Stomach (tissue), 9 donors: ENCODE results near the gene PCDHGA2. TPM values are rescaled to one million over a fixed set of nuclear protein-coding genes. Genes with fewer than 3 reads are reported as not detected.

Source experiments
- DNase-seq, 2 donors: peaks; one replicate each; pipeline versions ENCODE4 v3.0.0 to v3.0.0-alpha.2; 2013 to 2019
- H3K27ac ChIP-seq, 5 donors: fragments of 200-600 bp in 4 of 5; sonication (generic) in 4 of 5; one replicate each; pipeline ENCODE4 v1.5.1; 2013 to 2019; ENCODE audit warnings: mild to moderate bottlenecking in 1 of 5, moderate library complexity in 1 of 5
- H3K27me3 ChIP-seq, 3 donors: fragments of 200-600 bp; sonication (generic); one replicate each; pipeline ENCODE4 v1.5.1; 2017 to 2019; ENCODE audit warnings: mixed run types in 1 of 3
- H3K36me3 ChIP-seq, 4 donors: fragments of 200-600 bp; sonication (generic); 1 replicate in 3 of 4; 2 replicates in 1 of 4; pipeline ENCODE4 v1.5.1; 2016 to 2019
- H3K4me1 ChIP-seq, 4 donors: fragments of 200-600 bp; sonication (generic); one replicate each; pipeline ENCODE4 v1.5.1; 2016 to 2019
- H3K4me3 ChIP-seq, 4 donors: fragments of 200-600 bp; sonication (generic) in 3 of 4; one replicate each; pipeline ENCODE4 v1.5.1; 2016 to 2019; ENCODE audit warnings: mild to moderate bottlenecking in 1 of 4
- H3K9me3 ChIP-seq, 4 donors: fragments of 200-600 bp; sonication (generic); one replicate each; pipeline ENCODE4 v1.5.1; 2016 to 2019
- CTCF ChIP-seq, 7 experiments: fragments of 450-650 bp in 4 of 7; fragments of 200-600 bp in 3 of 7; sonication (generic) in 3 of 7; IDR thresholded peaks; one replicate each; pipeline ENCODE4 v1.5.1; 2016 to 2019; ENCODE audit warnings: antibody characterized with exemption in 7 of 7, control low read depth in 2 of 7, mild to moderate bottlenecking in 1 of 7
- EP300 ChIP-seq: sonication (generic); formaldehyde crosslinking; IDR thresholded peaks from one replicate; pipeline ENCODE4 v1.6.1; 2017; ENCODE audit warnings: antibody characterized with exemption
- POLR2A ChIP-seq, 4 donors: fragments of 450-650 bp; IDR thresholded peaks; one replicate each; pipeline ENCODE4 v1.6.1; 2016; ENCODE audit warnings: antibody characterized with exemption in 4 of 4, control low read depth in 2 of 4, mild to moderate bottlenecking in 1 of 4, moderate library complexity in 1 of 4
- POLR2AphosphoS5 ChIP-seq, 3 donors: sonication (generic); formaldehyde crosslinking; IDR thresholded peaks; one replicate each; pipeline ENCODE4 v1.6.1; 2016; ENCODE audit warnings: antibody characterized with exemption in 3 of 3
- WGBS, 5 donors: extraction: QIAGEN DNeasy Blood & Tissue Kit in 3 of 5; methylation state at CpG; one replicate each; pipeline versions ENCODE4 v1.1.5 to v1.1.7; 2013 to 2018; 5-methylcytosine and 5-hydroxymethylcytosine counted together
- intact Hi-C: fragments of 100-400 bp; cut with DNase I; formaldehyde crosslinking; loops from one replicate; pipeline ENCODE4 v1.15.1; 2023; ENCODE audit warnings: low total_unique reads
- polyA plus RNA-seq, 3 donors: library from polyadenylated mRNA; stranded (reverse); fragments of 200-250 nt; gene quantifications; one replicate each; pipeline ENCODE4 v1.2.3, GENCODE V29; 2013
- total RNA-seq, 5 donors: library from RNA; depleted of rRNA; stranded (reverse); fragments of >200 nt; gene quantifications; one replicate each; pipeline versions ENCODE4 v1.1.0 to v1.2.3, GENCODE V29; 2014 to 2016
- donor health status: healthy with polysubstance abuse.
- donor health status: Bipolar disorder and iron deficiency.
- donor health status: healthy.

PCDHGA2 gene
- total and polyA plus RNA-seq, 8 donors, result 0.06 to 3.5 (median 1.3) TPM

GRCh38 chr5:141382469-141383294 is 44.1 kb downstream of the PCDHGA2 start, which contains the start of gene PCDHGA7:
PCDHGA7 (plus strand) TSS chr5:141382742; CDS start chr5:141382900, 158 bp downstream.
- no peak for DNase-seq
- intact Hi-C loops, result no loop called here
- Histone ChIP-seq H3K27me3 (peaks cover 0 to 70% (median 5%) of the 10 kb centered on the region in 3 donors), H3K4me3 (peak within 1 kb of the TSS in 2 of 4 donors; percentile 8 to 16), H3K9me3 (peaks cover 34 to 99% (median 88%) of the 10 kb centered on the region in 4 donors), H3K27ac (no peak within 1 kb of the TSS), H3K36me3 (no peaks in the 10 kb centered on the region), H3K4me1 (no peaks in the 10 kb centered on the region)
- WGBS, 5 donors, result 13 to 20% (median 18%) methylated on average over 31 to 37 of the region's 37 CpGs
- TF ChIP-seq CTCF (IDR thresholded peaks at IDR 0.05), result no peak
- TF ChIP-seq POLR2A (IDR thresholded peaks at IDR 0.05), result no peak
- no peak for TF ChIP-seq POLR2AphosphoS5 (IDR thresholded peaks at IDR 0.05)
- no peak for TF ChIP-seq EP300

GRCh38 chr5:141383345-141383744 is 44.8 kb downstream of the PCDHGA2 start:
- no peak for DNase-seq
- intact Hi-C loops, result no loop called here
- H3K36me3 ChIP-seq, result no peaks in the 10 kb centered on the region
- H3K27me3 ChIP-seq, result peaks cover 0 to 66% (median 5%) of the 10 kb centered on the region in 3 donors
- H3K27ac ChIP-seq, result no peak overlapping the region
- H3K4me3 ChIP-seq, result peak overlapping the region in 1 of 4 donors; percentile 8
- peaks cover 35 to 95% (median 85%) of the 10 kb centered on the region in 4 donors for H3K9me3 ChIP-seq
- no peak for TF ChIP-seq CTCF (IDR thresholded peaks at IDR 0.05)
- no peak for TF ChIP-seq POLR2A (IDR thresholded peaks at IDR 0.05)
- TF ChIP-seq POLR2AphosphoS5 (IDR thresholded peaks at IDR 0.05), result no peak
- no peak for TF ChIP-seq EP300
- WGBS, 5 donors, result 33 to 55% (median 36%) methylated on average over 14 to 21 of the region's 21 CpGs
- no peaks in the 10 kb centered on the region for H3K4me1 ChIP-seq

GRCh38 chr5:141384471-141385267 is 46.1 kb downstream of the PCDHGA2 start:
- no peak overlapping the region for H3K27ac ChIP-seq
- intact Hi-C loops, result no loop called here

More at GRCh38 chr5:141384471-141385267, 46.1 kb downstream of the PCDHGA2 start:
- Histone ChIP-seq H3K4me1 (no peaks in the 10 kb centered on the region), H3K4me3 (no peak overlapping the region), H3K27me3 (peaks cover 0 to 78% (median 7%) of the 10 kb centered on the region in 3 donors), H3K9me3 (peaks cover 48 to 97% (median 90%) of the 10 kb centered on the region in 4 donors), H3K36me3 (peaks cover 0 to 5% (median 0%) of the 10 kb centered on the region in 4 donors)
- WGBS, 5 donors, result 41 to 61% (median 45%) methylated on average over 32 to 43 of the region's 43 CpGs
- no peak for TF ChIP-seq CTCF (IDR thresholded peaks at IDR 0.05)
- no peak for TF ChIP-seq POLR2AphosphoS5 (IDR thresholded peaks at IDR 0.05)
- TF ChIP-seq POLR2A (IDR thresholded peaks at IDR 0.05), result no peak
- TF ChIP-seq EP300, result no peak
- DNase-seq, result no peak
